HepG2 (cell line): ENCODE results near the gene INO80E. TPM values are rescaled to one million over a fixed set of nuclear protein-coding genes. Genes with fewer than 3 reads are reported as not detected.

ENCODE experiments used
- ARID2 ChIP-seq: sonication (generic); formaldehyde crosslinking; IDR thresholded peaks from 2 replicates; pipeline ENCODE4 v1.8.1; 2022; ENCODE audit warnings: mild to moderate bottlenecking, missing genetic modification reagents, borderline replicate concordance
- FOXC1 ChIP-seq: sonication (generic); formaldehyde crosslinking; IDR thresholded peaks from 2 replicates; pipeline ENCODE4 v1.8.0; 2022; ENCODE audit warnings: mild to moderate bottlenecking, missing genetic modification reagents, borderline replicate concordance
- FOXK2 ChIP-seq: fragments of 450-650 bp; IDR thresholded peaks from 2 replicates; pipeline ENCODE4 v1.6.1; 2016
- GZF1 ChIP-seq: sonication (generic); formaldehyde crosslinking; IDR thresholded peaks from 2 replicates; pipeline ENCODE4 v1.5.1; 2020; ENCODE audit warnings: mild to moderate bottlenecking, missing genetic modification reagents
- KAT8 ChIP-seq: IDR thresholded peaks from 2 replicates; pipeline ENCODE4 v1.6.1; 2016; ENCODE audit warnings: missing genetic modification reagents, missing compliant biosample characterization
- KMT2A ChIP-seq: sonication (generic); formaldehyde crosslinking; IDR thresholded peaks from 2 replicates; pipeline ENCODE4 v1.4.0; 2020; ENCODE audit warnings: missing genetic modification reagents
- MXD3 ChIP-seq: IDR thresholded peaks from 2 replicates; pipeline ENCODE4 v1.6.1; 2016; ENCODE audit warnings: mild to moderate bottlenecking, missing biosample characterization, missing genetic modification reagents
- NCOA2 ChIP-seq: sonication (generic); formaldehyde crosslinking; IDR thresholded peaks from 2 replicates; pipeline ENCODE4 v1.8.0; 2022; ENCODE audit warnings: inconsistent platforms
- NFIC ChIP-seq: IDR thresholded peaks from 2 replicates; pipeline ENCODE4 v1.6.1; 2012; ENCODE audit warnings: mild to moderate bottlenecking, low read length, inconsistent platforms
- NFYC ChIP-seq: IDR thresholded peaks from 2 replicates; pipeline ENCODE4 v1.6.1; 2016; ENCODE audit warnings: missing genetic modification reagents, missing compliant biosample characterization
- RARG ChIP-seq: sonication (generic); formaldehyde crosslinking; IDR thresholded peaks from 2 replicates; pipeline ENCODE4 v1.4.0; 2020; ENCODE audit warnings: low read depth, mild to moderate bottlenecking, missing genetic modification reagents
- RCOR2 ChIP-seq: IDR thresholded peaks from 2 replicates; pipeline ENCODE4 v1.6.1; 2016; ENCODE audit warnings: missing biosample characterization, missing genetic modification reagents
- SALL2 ChIP-seq: sonication (generic); formaldehyde crosslinking; IDR thresholded peaks from 2 replicates; pipeline ENCODE4 v1.8.1; 2023; ENCODE audit warnings: mild to moderate bottlenecking, missing genetic modification reagents, inconsistent platforms
- SAP130 ChIP-seq: IDR thresholded peaks from 2 replicates; pipeline ENCODE4 v1.6.1; 2016; ENCODE audit warnings: low read depth
- TBX2 ChIP-seq: sonication (generic); formaldehyde crosslinking; IDR thresholded peaks from 2 replicates; pipeline ENCODE4 v1.5.0; 2020; ENCODE audit warnings: missing genetic modification reagents, mild to moderate bottlenecking, borderline replicate concordance
- U2AF1 ChIP-seq: fragments of 200-400 bp; formaldehyde crosslinking; optimal IDR thresholded peaks from 2 replicates; pipeline ENCODE3; 2017; ENCODE audit warnings: mild to moderate bottlenecking, low read depth, low read length
- ZC3H4 ChIP-seq: sonication (generic); formaldehyde crosslinking; IDR thresholded peaks from 2 replicates; pipeline ENCODE4 v1.4.0; 2020; ENCODE audit warnings: missing genetic modification reagents, borderline replicate concordance
- ZNF180 ChIP-seq: sonication (generic); formaldehyde crosslinking; IDR thresholded peaks from 2 replicates; pipeline ENCODE4 v1.4.0; 2020; ENCODE audit warnings: low read depth, missing genetic modification reagents, borderline replicate concordance
- ZNF552 ChIP-seq: sonication (generic); formaldehyde crosslinking; IDR thresholded peaks from 2 replicates; pipeline ENCODE4 v1.9.0; 2022; ENCODE audit warnings: missing genetic modification reagents, mild to moderate bottlenecking, borderline replicate concordance
- ZNF776 ChIP-seq: sonication (generic); formaldehyde crosslinking; IDR thresholded peaks from 2 replicates; pipeline ENCODE4 v1.4.0; 2020; ENCODE audit warnings: mild to moderate bottlenecking, missing genetic modification reagents
- ZZZ3 ChIP-seq: sonication (generic); formaldehyde crosslinking; IDR thresholded peaks from 2 replicates; pipeline ENCODE4 v1.4.0; 2020; ENCODE audit warnings: missing genetic modification reagents, mild to moderate bottlenecking, borderline replicate concordance
- polyA plus RNA-seq, 8 experiments: library from polyadenylated mRNA; depleted of rRNA in 3 of 8; stranded (reverse) in 7 of 8; unstranded in 1 of 8; fragments of >200 nt; fragmentation: Illumina TruSeq in 4 of 8; extraction: Trizol in 4 of 8; gene quantifications; 2 replicates each; pipeline versions ENCODE4 v1.2.1 to v1.2.3, GENCODE V29; 2011 to 2016; ENCODE audit warnings: low read depth in 4 of 8, missing spikeins in 1 of 8, mixed read lengths in 1 of 8; ENCODE audit not compliant: insufficient read depth in 1 of 8
- total RNA-seq, 5 experiments: library from RNA; depleted of rRNA; stranded (reverse); fragments of >200 nt; fragmentation: Illumina TruSeq; extraction: Trizol; gene quantifications; 2 replicates each; pipeline ENCODE4 v1.2.3, GENCODE V29; 2016; ENCODE audit warnings: low read depth in 1 of 5
- TF ChIP-seq, protein P1 (sequence below): IDR thresholded peaks from 2 replicates; pipeline ENCODE4 v1.6.1; 2016; ENCODE audit warnings: missing compliant biosample characterization, missing genetic modification reagents, borderline replicate concordance
- TF ChIP-seq, protein P2 (sequence below): sonication (generic); formaldehyde crosslinking; conservative IDR thresholded peaks from 2 replicates; pipeline ENCODE4 v1.4.0; 2020; ENCODE audit warnings: mild to moderate bottlenecking, missing genetic modification reagents, moderate library complexity
- TF ChIP-seq, protein P3 (sequence below): sonication (generic); formaldehyde crosslinking; IDR thresholded peaks from 2 replicates; pipeline ENCODE4 v1.4.0; 2020; ENCODE audit warnings: missing genetic modification reagents

Gene INO80E
- total and polyA plus RNA-seq, 2 of the 13 experiments (the other 11 are each of a cell fraction or from before 2014, with no cell fraction given) = 25.8 to 45.6 TPM

GRCh38 chr16:29995324-29995910, 624 bp upstream of the INO80E start, which contains the start of gene HIRIP3 (continued):
- no peak for TF ChIP-seq RARG (CRISPR knock-in tag)
- TF ChIP-seq SAP130 (CRISPR knock-in tag) = peak; percentile 61
- no peak for TF ChIP-seq ARID2
- TF ChIP-seq, protein P1, sequence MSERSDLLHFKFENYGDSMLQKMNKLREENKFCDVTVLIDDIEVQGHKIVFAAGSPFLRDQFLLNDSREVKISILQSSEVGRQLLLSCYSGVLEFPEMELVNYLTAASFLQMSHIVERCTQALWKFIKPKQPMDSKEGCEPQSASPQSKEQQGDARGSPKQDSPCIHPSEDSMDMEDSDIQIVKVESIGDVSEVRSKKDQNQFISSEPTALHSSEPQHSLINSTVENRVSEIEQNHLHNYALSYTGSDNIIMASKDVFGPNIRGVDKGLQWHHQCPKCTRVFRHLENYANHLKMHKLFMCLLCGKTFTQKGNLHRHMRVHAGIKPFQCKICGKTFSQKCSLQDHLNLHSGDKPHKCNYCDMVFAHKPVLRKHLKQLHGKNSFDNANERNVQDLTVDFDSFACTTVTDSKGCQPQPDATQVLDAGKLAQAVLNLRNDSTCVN (CRISPR knock-in tag) = no peak
- TF ChIP-seq U2AF1 = peak; percentile 95
- TF ChIP-seq ZZZ3 (CRISPR knock-in tag) = no peak
- TF ChIP-seq ZNF180 (CRISPR knock-in tag) = peak; percentile 44; the same call in 1 of the 2 replicates
- TF ChIP-seq NCOA2 (CRISPR knock-in tag) = 0 out of 2 replicates have a peak, but pooled peaks have one; percentile 25
- no peak for TF ChIP-seq KAT8 (CRISPR knock-in tag)
- no peak for TF ChIP-seq NFIC
- no peak for TF ChIP-seq NFYC (CRISPR knock-in tag)
- TF ChIP-seq, protein P2, sequence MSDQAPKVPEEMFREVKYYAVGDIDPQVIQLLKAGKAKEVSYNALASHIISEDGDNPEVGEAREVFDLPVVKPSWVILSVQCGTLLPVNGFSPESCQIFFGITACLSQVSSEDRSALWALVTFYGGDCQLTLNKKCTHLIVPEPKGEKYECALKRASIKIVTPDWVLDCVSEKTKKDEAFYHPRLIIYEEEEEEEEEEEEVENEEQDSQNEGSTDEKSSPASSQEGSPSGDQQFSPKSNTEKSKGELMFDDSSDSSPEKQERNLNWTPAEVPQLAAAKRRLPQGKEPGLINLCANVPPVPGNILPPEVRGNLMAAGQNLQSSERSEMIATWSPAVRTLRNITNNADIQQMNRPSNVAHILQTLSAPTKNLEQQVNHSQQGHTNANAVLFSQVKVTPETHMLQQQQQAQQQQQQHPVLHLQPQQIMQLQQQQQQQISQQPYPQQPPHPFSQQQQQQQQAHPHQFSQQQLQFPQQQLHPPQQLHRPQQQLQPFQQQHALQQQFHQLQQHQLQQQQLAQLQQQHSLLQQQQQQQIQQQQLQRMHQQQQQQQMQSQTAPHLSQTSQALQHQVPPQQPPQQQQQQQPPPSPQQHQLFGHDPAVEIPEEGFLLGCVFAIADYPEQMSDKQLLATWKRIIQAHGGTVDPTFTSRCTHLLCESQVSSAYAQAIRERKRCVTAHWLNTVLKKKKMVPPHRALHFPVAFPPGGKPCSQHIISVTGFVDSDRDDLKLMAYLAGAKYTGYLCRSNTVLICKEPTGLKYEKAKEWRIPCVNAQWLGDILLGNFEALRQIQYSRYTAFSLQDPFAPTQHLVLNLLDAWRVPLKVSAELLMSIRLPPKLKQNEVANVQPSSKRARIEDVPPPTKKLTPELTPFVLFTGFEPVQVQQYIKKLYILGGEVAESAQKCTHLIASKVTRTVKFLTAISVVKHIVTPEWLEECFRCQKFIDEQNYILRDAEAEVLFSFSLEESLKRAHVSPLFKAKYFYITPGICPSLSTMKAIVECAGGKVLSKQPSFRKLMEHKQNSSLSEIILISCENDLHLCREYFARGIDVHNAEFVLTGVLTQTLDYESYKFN (CRISPR knock-in tag) = no peak; the same call in 1 of the 2 replicates
- no peak for TF ChIP-seq GZF1 (CRISPR knock-in tag)
- TF ChIP-seq FOXK2 = no peak
- no peak for TF ChIP-seq FOXC1
- TF ChIP-seq ZNF552 (CRISPR knock-in tag) = 0 out of 2 replicates have a peak, but pooled peaks have one; percentile 15
- TF ChIP-seq, protein P3, sequence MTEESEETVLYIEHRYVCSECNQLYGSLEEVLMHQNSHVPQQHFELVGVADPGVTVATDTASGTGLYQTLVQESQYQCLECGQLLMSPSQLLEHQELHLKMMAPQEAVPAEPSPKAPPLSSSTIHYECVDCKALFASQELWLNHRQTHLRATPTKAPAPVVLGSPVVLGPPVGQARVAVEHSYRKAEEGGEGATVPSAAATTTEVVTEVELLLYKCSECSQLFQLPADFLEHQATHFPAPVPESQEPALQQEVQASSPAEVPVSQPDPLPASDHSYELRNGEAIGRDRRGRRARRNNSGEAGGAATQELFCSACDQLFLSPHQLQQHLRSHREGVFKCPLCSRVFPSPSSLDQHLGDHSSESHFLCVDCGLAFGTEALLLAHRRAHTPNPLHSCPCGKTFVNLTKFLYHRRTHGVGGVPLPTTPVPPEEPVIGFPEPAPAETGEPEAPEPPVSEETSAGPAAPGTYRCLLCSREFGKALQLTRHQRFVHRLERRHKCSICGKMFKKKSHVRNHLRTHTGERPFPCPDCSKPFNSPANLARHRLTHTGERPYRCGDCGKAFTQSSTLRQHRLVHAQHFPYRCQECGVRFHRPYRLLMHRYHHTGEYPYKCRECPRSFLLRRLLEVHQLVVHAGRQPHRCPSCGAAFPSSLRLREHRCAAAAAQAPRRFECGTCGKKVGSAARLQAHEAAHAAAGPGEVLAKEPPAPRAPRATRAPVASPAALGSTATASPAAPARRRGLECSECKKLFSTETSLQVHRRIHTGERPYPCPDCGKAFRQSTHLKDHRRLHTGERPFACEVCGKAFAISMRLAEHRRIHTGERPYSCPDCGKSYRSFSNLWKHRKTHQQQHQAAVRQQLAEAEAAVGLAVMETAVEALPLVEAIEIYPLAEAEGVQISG = no peak
- 0 out of 2 replicates have a peak, but pooled peaks have one; percentile 7 for TF ChIP-seq RCOR2 (CRISPR knock-in tag)
- TF ChIP-seq ZNF776 (CRISPR knock-in tag) = no peak; the same call in 1 of the 2 replicates
- TF ChIP-seq TBX2 = peak; percentile 47; the same call in 1 of the 2 replicates
- TF ChIP-seq SALL2 (CRISPR knock-in tag) = no peak; the same call in 1 of the 2 replicates
- TF ChIP-seq KMT2A (CRISPR knock-in tag) = 0 out of 2 replicates have a peak, but pooled peaks have one; percentile 15
- TF ChIP-seq ZC3H4 = peak; percentile 53
- no peak; the same call in 1 of the 2 replicates for TF ChIP-seq MXD3 (CRISPR knock-in tag)
